H1 (cell line): ENCODE results near the gene ZFP1.

Experiments
- RAD21 ChIP-seq, 2 experiments: IDR thresholded peaks in 1 of 2; conservative IDR thresholded peaks in 1 of 2; 2 replicates each; pipeline ENCODE4 v1.6.1; 2011; ENCODE audit warnings: low read depth in 2 of 2, low read length in 2 of 2, improper control_type of control experiment in 1 of 2, inconsistent platforms in 1 of 2, mild to moderate bottlenecking in 1 of 2, moderate library complexity in 1 of 2
- SP1 ChIP-seq: IDR thresholded peaks from 2 replicates; pipeline ENCODE4 v1.6.1; 2011; ENCODE audit warnings: low read depth, low read length
- TF ChIP-seq, protein P1 (sequence below): IDR thresholded peaks from 2 replicates; pipeline ENCODE4 v1.6.1; 2012; ENCODE audit warnings: inconsistent platforms
- TF ChIP-seq, protein P2 (sequence below): IDR thresholded peaks from 2 replicates; pipeline ENCODE4 v1.6.1; 2012; ENCODE audit warnings: low read length, inconsistent platforms
- TF ChIP-seq, protein P3 (sequence below), 3 experiments: IDR thresholded peaks; 1 replicate in 2 of 3; 2 replicates in 1 of 3; pipeline versions ENCODE4 v1.5.1 to v1.6.1; 2011; ENCODE audit warnings: low read length in 3 of 3, mild to moderate bottlenecking in 3 of 3, inconsistent platforms in 2 of 3, low read depth in 1 of 3, moderate library complexity in 1 of 3; ENCODE audit not compliant: insufficient read depth in 1 of 3; ENCODE audit errors: control extremely low read depth in 1 of 3

DNA sequence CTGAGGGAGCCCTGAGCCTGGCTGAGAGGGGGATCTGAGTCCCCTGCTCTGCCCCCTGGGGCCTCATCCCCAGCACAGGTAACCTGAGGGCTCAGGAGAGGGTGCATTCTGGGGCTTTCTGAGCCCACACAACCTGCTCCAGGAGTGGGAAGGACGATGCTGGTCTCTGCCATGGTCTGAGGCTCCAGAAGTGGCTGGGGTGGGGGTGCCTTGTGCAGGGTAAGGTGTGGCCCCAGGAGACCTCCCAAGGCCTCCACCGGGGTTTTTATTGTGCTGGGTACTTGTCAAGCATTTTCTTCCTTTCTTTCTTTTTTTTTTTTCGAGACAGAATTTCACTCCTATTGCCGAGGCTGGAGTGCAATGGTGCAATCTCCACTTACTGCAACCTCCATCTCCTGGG lies 70.8 kb downstream of the ZFP1 start:
- TF ChIP-seq RAD21 (IDR thresholded peaks at IDR 0.05 in 1 of 2, conservative IDR thresholded peaks at IDR 0.05 in 1 of 2; ENCODE audit: low read depth in 2 of 2, low read length in 2 of 2) = no peak
- TF ChIP-seq, protein P1, sequence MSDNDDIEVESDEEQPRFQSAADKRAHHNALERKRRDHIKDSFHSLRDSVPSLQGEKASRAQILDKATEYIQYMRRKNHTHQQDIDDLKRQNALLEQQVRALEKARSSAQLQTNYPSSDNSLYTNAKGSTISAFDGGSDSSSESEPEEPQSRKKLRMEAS = no peak
- TF ChIP-seq, protein P2, sequence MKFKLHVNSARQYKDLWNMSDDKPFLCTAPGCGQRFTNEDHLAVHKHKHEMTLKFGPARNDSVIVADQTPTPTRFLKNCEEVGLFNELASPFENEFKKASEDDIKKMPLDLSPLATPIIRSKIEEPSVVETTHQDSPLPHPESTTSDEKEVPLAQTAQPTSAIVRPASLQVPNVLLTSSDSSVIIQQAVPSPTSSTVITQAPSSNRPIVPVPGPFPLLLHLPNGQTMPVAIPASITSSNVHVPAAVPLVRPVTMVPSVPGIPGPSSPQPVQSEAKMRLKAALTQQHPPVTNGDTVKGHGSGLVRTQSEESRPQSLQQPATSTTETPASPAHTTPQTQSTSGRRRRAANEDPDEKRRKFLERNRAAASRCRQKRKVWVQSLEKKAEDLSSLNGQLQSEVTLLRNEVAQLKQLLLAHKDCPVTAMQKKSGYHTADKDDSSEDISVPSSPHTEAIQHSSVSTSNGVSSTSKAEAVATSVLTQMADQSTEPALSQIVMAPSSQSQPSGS = no peak
- no peak for TF ChIP-seq SP1
- TF ChIP-seq, protein P3, sequence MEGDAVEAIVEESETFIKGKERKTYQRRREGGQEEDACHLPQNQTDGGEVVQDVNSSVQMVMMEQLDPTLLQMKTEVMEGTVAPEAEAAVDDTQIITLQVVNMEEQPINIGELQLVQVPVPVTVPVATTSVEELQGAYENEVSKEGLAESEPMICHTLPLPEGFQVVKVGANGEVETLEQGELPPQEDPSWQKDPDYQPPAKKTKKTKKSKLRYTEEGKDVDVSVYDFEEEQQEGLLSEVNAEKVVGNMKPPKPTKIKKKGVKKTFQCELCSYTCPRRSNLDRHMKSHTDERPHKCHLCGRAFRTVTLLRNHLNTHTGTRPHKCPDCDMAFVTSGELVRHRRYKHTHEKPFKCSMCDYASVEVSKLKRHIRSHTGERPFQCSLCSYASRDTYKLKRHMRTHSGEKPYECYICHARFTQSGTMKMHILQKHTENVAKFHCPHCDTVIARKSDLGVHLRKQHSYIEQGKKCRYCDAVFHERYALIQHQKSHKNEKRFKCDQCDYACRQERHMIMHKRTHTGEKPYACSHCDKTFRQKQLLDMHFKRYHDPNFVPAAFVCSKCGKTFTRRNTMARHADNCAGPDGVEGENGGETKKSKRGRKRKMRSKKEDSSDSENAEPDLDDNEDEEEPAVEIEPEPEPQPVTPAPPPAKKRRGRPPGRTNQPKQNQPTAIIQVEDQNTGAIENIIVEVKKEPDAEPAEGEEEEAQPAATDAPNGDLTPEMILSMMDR (IDR thresholded peaks at IDR 0.05; ENCODE audit: control extremely low read depth in 1 of 3, insufficient read depth in 1 of 3, low read depth in 1 of 3, low read length in 3 of 3) = no peak
